HL-60/S4 treated with retinoic acid at 250 ng/mL for 4 days and 3 days (cell line): ENCODE data around the gene RNLS.

ENCODE experiments used
- in situ Hi-C: fragments of 300-500 bp; cut with MboI; formaldehyde crosslinking; loops from 2 replicates; pipeline ENCODE4 v1.7.0; 2022; ENCODE audit warnings: low sequenced_read_pairs

The RNLS gene

GRCh38 chr10:88243202-88243744, 339.8 kb downstream of the RNLS start:
- in situ Hi-C loops = no loop called here

- in situ Hi-C loops = no loop called here
Observed at GRCh38 chr10:88241501-88241900, 341.6 kb downstream of the RNLS start.

- in situ Hi-C loops = no loop called here
Observed at GRCh38 chr10:88239212-88239611, 343.9 kb downstream of the RNLS start.

- in situ Hi-C loops = no loop called here
Observed at GRCh38 chr10:88238615-88238914, 344.6 kb downstream of the RNLS start.

- in situ Hi-C loops = no loop called here
Observed at GRCh38 chr10:88237896-88238614, 345.1 kb downstream of the RNLS start.

GRCh38 chr10:88236121-88236743, 346.9 kb downstream of the RNLS start:
- in situ Hi-C loops = no loop called here

GRCh38 chr10:88234297-88234696, 348.8 kb downstream of the RNLS start:
- in situ Hi-C loops = no loop called here

GRCh38 chr10:88233870-88234269, 349.2 kb downstream of the RNLS start:
- in situ Hi-C loops = no loop called here

GRCh38 chr10:88232983-88233543, 350.1 kb downstream of the RNLS start:
- in situ Hi-C loops = no loop called here

- in situ Hi-C loops = no loop called here
Observed at GRCh38 chr10:88232029-88232895, 350.9 kb downstream of the RNLS start.

GRCh38 chr10:88230251-88230650, 352.9 kb downstream of the RNLS start:
- in situ Hi-C loops = no loop called here

- in situ Hi-C loops = no loop called here
Observed at GRCh38 chr10:88228130-88228529, 355.0 kb downstream of the RNLS start.

- in situ Hi-C loops = no loop called here
Observed at GRCh38 chr10:88227342-88228018, 355.6 kb downstream of the RNLS start.

- in situ Hi-C loops = no loop called here
Observed at GRCh38 chr10:88226891-88227290, 356.2 kb downstream of the RNLS start.

GRCh38 chr10:88226071-88226659, 357.0 kb downstream of the RNLS start:
- in situ Hi-C loops = no loop called here
